Measurements from ENCODE around the gene NCKAP5L.

- TF ChIP-seq CTCF (IDR thresholded peaks at IDR 0.05; ENCODE audit: low read length) (no peak), EZH2 (optimal IDR thresholded peaks at IDR 0.05; ENCODE audit: low read depth, low read length) (no peak), EZH2phosphoT487 (IDR thresholded peaks at IDR 0.05; ENCODE audit: low read length) (no peak)
These were observed 32.1 kb downstream of the NCKAP5L start for GRCh38 chr12:49796155-49796554.

Data from MM.1S (cell line).